ENCODE measurements around the gene C10orf67.

C10orf67 gene

GRCh38 chr10:23190872-23191763 is 153.5 kb downstream of the C10orf67 start:
- no peak overlapping the region for H3K27ac ChIP-seq
- TF ChIP-seq ZFX (IDR thresholded peaks at IDR 0.05; ENCODE audit: borderline replicate concordance) (no peak), CTCF (IDR thresholded peaks at IDR 0.05) (no peak)

- TF ChIP-seq ZFX (IDR thresholded peaks at IDR 0.05; ENCODE audit: borderline replicate concordance) (no peak), CTCF (IDR thresholded peaks at IDR 0.05) (no peak)
- no peak overlapping the region for H3K27ac ChIP-seq
Observed at GRCh38 chr10:23189024-23189423, 155.6 kb downstream of the C10orf67 start.

- H3K27ac ChIP-seq: no peak overlapping the region
- TF ChIP-seq CTCF (IDR thresholded peaks at IDR 0.05) (no peak), ZFX (IDR thresholded peaks at IDR 0.05; ENCODE audit: borderline replicate concordance) (no peak)
Observed at GRCh38 chr10:23187155-23187554, 157.4 kb downstream of the C10orf67 start.

GRCh38 chr10:23186697-23187096 is 157.9 kb downstream of the C10orf67 start:
- H3K27ac ChIP-seq: no peak overlapping the region
- no peak for TF ChIP-seq ZFX (IDR thresholded peaks at IDR 0.05; ENCODE audit: borderline replicate concordance)
- no peak for TF ChIP-seq CTCF (IDR thresholded peaks at IDR 0.05)

GRCh38 chr10:23186178-23186577 is 158.4 kb downstream of the C10orf67 start:
- TF ChIP-seq CTCF (IDR thresholded peaks at IDR 0.05) (no peak), ZFX (IDR thresholded peaks at IDR 0.05; ENCODE audit: borderline replicate concordance) (no peak)
- H3K27ac ChIP-seq: no peak overlapping the region

- H3K27ac ChIP-seq: no peak overlapping the region
- TF ChIP-seq CTCF (IDR thresholded peaks at IDR 0.05) (no peak), ZFX (IDR thresholded peaks at IDR 0.05; ENCODE audit: borderline replicate concordance) (no peak)
Observed at GRCh38 chr10:23174977-23175512, 169.6 kb downstream of the C10orf67 start.
